Measurements from ENCODE around the gene IL7R.

- TF ChIP-seq CTCF (IDR thresholded peaks at IDR 0.05; ENCODE audit: insufficient read depth, low read depth, low read length) (no peak), EZH2 (IDR thresholded peaks at IDR 0.05; ENCODE audit: insufficient read depth, low read length) (no peak)
Observed at GRCh38 chr5:35810601-35811000, 46.1 kb upstream of the IL7R start.
